Panc1 (cell line): ENCODE measurements around the gene LPAR3. TPM values are rescaled to one million over a fixed set of nuclear protein-coding genes. Genes with fewer than 3 reads are reported as not detected.

Source experiments
- ATAC-seq: fragments of 200-7000 bp; cut with Tn5 transposase; 2 replicates; pipeline ENCODE4 v1.9.1; 2020; ENCODE audit warnings: mild to moderate bottlenecking, moderate library complexity
- BruUV-seq: library from RNA; stranded (reverse); fragments of 400-500 nt; replicated peaks from 2 replicates; lab custom pipeline; 2021; lab: Mats Ljungman, UMichigan
- CTCF ChIA-PET: fragments of 300-600 bp; sonication (Branson Sonifier 250); formaldehyde crosslinking; loops from one replicate; lab custom pipeline; 2022; ENCODE audit warnings: antibody characterized with exemption; lab: Charles Lee
- POLR2A ChIA-PET: fragments of 300-600 bp; sonication (Branson Sonifier 250); formaldehyde crosslinking; loops from one replicate; lab custom pipeline; 2022; ENCODE audit warnings: antibody characterized with exemption; lab: Charles Lee
- DNase-seq: peaks from one replicate; pipeline ENCODE4 v3.0.0-alpha.2; 2010; ENCODE audit warnings: low read depth, low spot score
- H3K27ac ChIP-seq: 2 replicates; pipeline ENCODE4 v1.5.1; 2011; ENCODE audit warnings: mild to moderate bottlenecking, low read length, inconsistent platforms
- H3K27me3 ChIP-seq: fragments of 200-500 bp; sonication (Bioruptor generic); 2 replicates; pipeline ENCODE4 v1.6.0; 2014; ENCODE audit warnings: low read length, inconsistent platforms; ENCODE audit not compliant: control insufficient read depth, insufficient read depth
- H3K36me3 ChIP-seq: fragments of 200-500 bp; sonication (Bioruptor generic); 2 replicates; pipeline ENCODE4 v1.5.1; 2014; ENCODE audit warnings: inconsistent platforms, mild to moderate bottlenecking, low read length, moderate library complexity; ENCODE audit not compliant: control insufficient read depth, insufficient read depth
- H3K4me1 ChIP-seq: 2 replicates; pipeline ENCODE4 v1.5.1; 2011; ENCODE audit warnings: inconsistent platforms, mild to moderate bottlenecking, low read length, moderate library complexity; ENCODE audit not compliant: control insufficient read depth, insufficient read depth
- H3K4me3 ChIP-seq, 2 experiments: 2 replicates each; pipeline ENCODE4 v1.5.1; 2011 to 2012; ENCODE audit warnings: low read depth in 2 of 2, low read length in 2 of 2, mild to moderate bottlenecking in 2 of 2, inconsistent platforms in 1 of 2, moderate library complexity in 1 of 2
- H3K9me3 ChIP-seq: fragments of 200-500 bp; sonication (Bioruptor generic); 2 replicates; pipeline ENCODE4 v1.5.1; 2014; ENCODE audit warnings: low read depth, mild to moderate bottlenecking, inconsistent platforms, low read length, moderate library complexity; ENCODE audit not compliant: control insufficient read depth, insufficient read depth
- CTCF ChIP-seq: fragments of 450-650 bp; IDR thresholded peaks from 2 replicates; pipeline ENCODE4 v1.5.1; 2017; ENCODE audit warnings: mild to moderate bottlenecking
- POLR2AphosphoS5 ChIP-seq: IDR thresholded peaks from 2 replicates; pipeline ENCODE4 v1.6.1; 2012; ENCODE audit warnings: mild to moderate bottlenecking, low read depth, low read length, moderate library complexity
- REST ChIP-seq, 2 experiments: IDR thresholded peaks; 2 replicates each; pipeline ENCODE4 v1.6.1; 2011 to 2012; ENCODE audit warnings: low read depth in 2 of 2, control low read depth in 1 of 2, low read length in 1 of 2, mild to moderate bottlenecking in 1 of 2, moderate library complexity in 1 of 2; ENCODE audit not compliant: insufficient read depth in 1 of 2
- SIN3A ChIP-seq: IDR thresholded peaks from 2 replicates; pipeline ENCODE4 v1.6.1; 2012; ENCODE audit warnings: low read depth, mild to moderate bottlenecking, low read length, moderate library complexity, borderline replicate concordance; ENCODE audit not compliant: insufficient read depth
- TCF7L2 ChIP-seq: IDR thresholded peaks from 2 replicates; pipeline ENCODE4 v1.6.1; 2011; ENCODE audit warnings: mild to moderate bottlenecking, low read depth, low read length, inconsistent platforms
- in situ Hi-C: cut with HindIII; loops from 2 replicates; pipeline ENCODE4 v1.10.0; 2016; ENCODE audit warnings: low sequenced_read_pairs, low pct_unique_long_range_greater_than_20kb
- intact Hi-C: fragments of 100-400 bp; cut with micrococcal nuclease; formaldehyde crosslinking; loops from one replicate; pipeline ENCODE4 v1.10.0; 2022; ENCODE audit not compliant: unreplicated experiment
- total RNA-seq: library from RNA; stranded (reverse); gene quantifications from one replicate; pipeline ENCODE4 v1.2.1, GENCODE V29; 2021; ENCODE audit not compliant: unreplicated experiment

Gene LPAR3
- total RNA-seq, 1 experiment from 2014 or later, result 6.3 TPM

GRCh38 chr1:84776639-84777038, 116.4 kb downstream of the LPAR3 start:
- in situ Hi-C loops (no loop called here), intact Hi-C loops (loop anchor here (10.0 kb wide), 1 partner anchor 842 kb away; no protein-coding TSS in a partner anchor)
- TF ChIP-seq SIN3A (no peak), TCF7L2 (no peak), CTCF (no peak), REST (IDR thresholded peaks at IDR 0.05; ENCODE audit: insufficient read depth in 1 of 2, low read depth in 2 of 2, low read length in 1 of 2) (no peak), POLR2AphosphoS5 (no peak)
- DNase-seq, result no peak
- no peak for ATAC-seq
- ChIA-PET POLR2A (no interaction called here), CTCF (interaction anchor here (0.6 kb wide), 1 partner anchor 700 kb away, joined by 4 read pairs; no protein-coding TSS in a partner anchor)
- Histone ChIP-seq H3K4me1 (peaks cover 16% of the 10 kb centered on the region), H3K27me3 (no peaks in the 10 kb centered on the region; the same call in 1 of the 2 replicates), H3K27ac (no peak overlapping the region), H3K4me3 (no peak overlapping the region), H3K36me3 (no peaks in the 10 kb centered on the region), H3K9me3 (no peaks in the 10 kb centered on the region)
- BruUV-seq, result no TSS peak

- no peaks in the 10 kb centered on the region for H3K9me3 ChIP-seq
- ChIA-PET POLR2A (no interaction called here), CTCF (interaction anchor here (0.7 to 1.1 kb wide), 2 partner anchors 19 to 50 kb away, joined by 3 to 4 read pairs; no protein-coding TSS in a partner anchor)
- no peaks in the 10 kb centered on the region for H3K27me3 ChIP-seq
- in situ Hi-C loops (no loop called here), intact Hi-C loops (loop anchor here (10.0 kb wide), 1 partner anchor 841 kb away; no protein-coding TSS in a partner anchor)
- DNase-seq (no peak), ATAC-seq (no peak)
- no peaks in the 10 kb centered on the region for H3K36me3 ChIP-seq
- TF ChIP-seq CTCF, result peak; percentile 24
- TF ChIP-seq POLR2AphosphoS5, result no peak
- no peak for TF ChIP-seq SIN3A
- peaks cover 16% of the 10 kb centered on the region for H3K4me1 ChIP-seq
- no peak overlapping the region for H3K4me3 ChIP-seq
- no TSS peak for BruUV-seq
- no peak overlapping the region for H3K27ac ChIP-seq
These were observed 117.5 kb downstream of the LPAR3 start for GRCh38 chr1:84775535-84775920.
